Spinal cord (tissue), 10 donors: Measurements from ENCODE around the gene SP110. TPM values are rescaled to one million over a fixed set of nuclear protein-coding genes. Genes with fewer than 3 reads are reported as not detected.
"Not testable (repeated sequence)": the region's sequence is repeated elsewhere in the genome, so short reads cannot be mapped to it uniquely, and the experiment has no call there.

ENCODE experiments used
- DNase-seq, 6 donors: peaks; one replicate each; pipeline versions ENCODE4 v3.0.0 to v3.0.0-alpha.2; 2013 to 2015; ENCODE audit warnings: low spot score in 6 of 6, low read depth in 4 of 6
- H3K27ac ChIP-seq: one replicate; pipeline ENCODE4 v1.5.1; 2013; ENCODE audit warnings: low read depth, low read length, control low read depth
- H3K27me3 ChIP-seq: one replicate; pipeline ENCODE4 v1.6.1; 2013; ENCODE audit warnings: low read length; ENCODE audit not compliant: control insufficient read depth, insufficient read depth
- H3K36me3 ChIP-seq: one replicate; pipeline ENCODE4 v1.6.1; 2013; ENCODE audit warnings: low read length; ENCODE audit not compliant: control insufficient read depth, insufficient read depth
- H3K4me1 ChIP-seq: one replicate; pipeline ENCODE4 v1.6.1; 2013; ENCODE audit warnings: low read length; ENCODE audit not compliant: control insufficient read depth, insufficient read depth
- H3K4me3 ChIP-seq: one replicate; pipeline ENCODE4 v1.5.1; 2013; ENCODE audit warnings: low read depth, low read length, control low read depth
- H3K9me3 ChIP-seq: one replicate; pipeline ENCODE4 v1.6.1; 2013; ENCODE audit warnings: low read length; ENCODE audit not compliant: control insufficient read depth, insufficient read depth
- WGBS: methylation state at CpG from one replicate; pipeline ENCODE4 v1.1.5; 2013; ENCODE audit warnings: missing lambda C conversion rate; ENCODE audit not compliant: insufficient coverage; 5-methylcytosine and 5-hydroxymethylcytosine counted together
- polyA plus RNA-seq, 2 donors: library from polyadenylated mRNA; unstranded; fragments of 120-200 nt; gene quantifications; one replicate each; pipeline ENCODE4 v1.2.1, GENCODE V29; 2013; ENCODE audit not compliant: insufficient read length in 2 of 2
- total RNA-seq, 2 donors: library from RNA; depleted of rRNA in 1 of 2; stranded (reverse); fragments of 120-200 nt in 1 of 2; fragments of >200 nt in 1 of 2; gene quantifications; one replicate each; pipeline versions ENCODE4 v1.2.3 to v1.2.4, GENCODE V29; 2013 to 2014
- donor health status: healthy.

The SP110 gene
- total and polyA plus RNA-seq, 4 donors: 6.8 to 21.3 (median 12.8) TPM

GRCh38 chr2:230227216-230227615, 7.4 kb upstream of the SP110 start:
- Histone ChIP-seq H3K36me3 (no peaks in the 10 kb centered on the region), H3K4me1 (no peaks in the 10 kb centered on the region), H3K4me3 (no peak overlapping the region), H3K9me3 (no peaks in the 10 kb centered on the region), H3K27ac (no peak overlapping the region), H3K27me3 (no peaks in the 10 kb centered on the region)
- 100% methylated on average over 2 of the region's 3 CpGs for WGBS
- DNase-seq: no peak

- no peaks in the 10 kb centered on the region for H3K4me1 ChIP-seq
- no peak overlapping the region for H3K4me3 ChIP-seq
- H3K9me3 ChIP-seq: no peaks in the 10 kb centered on the region
- H3K36me3 ChIP-seq: no peaks in the 10 kb centered on the region
- H3K27ac ChIP-seq: no peak overlapping the region
- DNase-seq: no peak
- H3K27me3 ChIP-seq: no peaks in the 10 kb centered on the region
- WGBS: 83% methylated on average over 2 of the region's 4 CpGs
Measured at GRCh38 chr2:230226051-230226551, 6.3 kb upstream of the SP110 start.

- Histone ChIP-seq H3K36me3 (no peaks in the 10 kb centered on the region), H3K27ac (no peak within 1 kb of the TSS), H3K27me3 (no peaks in the 10 kb centered on the region), H3K4me3 (no peak within 1 kb of the TSS), H3K9me3 (no peaks in the 10 kb centered on the region), H3K4me1 (no peaks in the 10 kb centered on the region)
- DNase-seq: no peak
- WGBS: 89% methylated on average over 8 of the region's 8 CpGs
Measured at GRCh38 chr2:230225486-230225885, 5.7 kb upstream of the SP110 start, which contains the start of gene SP140. Gene SP140, plus strand, starts transcription at chr2:230225736. Its CDS starts 109 bp downstream, at chr2:230225845.

GRCh38 chr2:230224458-230224857, 4.7 kb upstream of the SP110 start:
- Histone ChIP-seq H3K36me3 (no peaks in the 10 kb centered on the region), H3K27me3 (no peaks in the 10 kb centered on the region), H3K4me1 (peaks cover 3% of the 10 kb centered on the region), H3K4me3 (no peak overlapping the region), H3K27ac (no peak overlapping the region), H3K9me3 (no peaks in the 10 kb centered on the region)
- no peak for DNase-seq

GRCh38 chr2:230222829-230223228, 3.0 kb upstream of the SP110 start:
- H3K4me1 ChIP-seq, DNase-seq, H3K27ac ChIP-seq, H3K9me3 ChIP-seq, H3K36me3 ChIP-seq, H3K4me3 ChIP-seq, H3K27me3 ChIP-seq: not testable (repeated sequence)
- WGBS: 83% methylated on average over 2 of the region's 4 CpGs

- Histone ChIP-seq H3K36me3 (no peaks in the 10 kb centered on the region), H3K27ac (no peak overlapping the region), H3K4me1 (peaks cover 3% of the 10 kb centered on the region), H3K9me3 (no peaks in the 10 kb centered on the region), H3K4me3 (no peak overlapping the region), H3K27me3 (no peaks in the 10 kb centered on the region)
- WGBS: no CpG with 5 or more reads among the region's 4 CpGs
- DNase-seq: no peak
Measured at GRCh38 chr2:230221493-230221892, 1.7 kb upstream of the SP110 start.

GRCh38 chr2:230220347-230220969, 674 bp upstream of the SP110 start:
- peak overlapping the region; percentile 77 for H3K4me3 ChIP-seq
- peak overlapping the region; percentile 85 for H3K27ac ChIP-seq
- H3K4me1 ChIP-seq: peaks cover 3% of the 10 kb centered on the region
- no peaks in the 10 kb centered on the region for H3K27me3 ChIP-seq
- no peak for DNase-seq
- WGBS: 83% methylated on average over 1 of the region's 1 CpG
- no peaks in the 10 kb centered on the region for H3K36me3 ChIP-seq
- H3K9me3 ChIP-seq: no peaks in the 10 kb centered on the region

- H3K27ac ChIP-seq: no peak overlapping the region
- no CpG with 5 or more reads among the region's 2 CpGs for WGBS
Measured at GRCh38 chr2:230218421-230218820, 1.4 kb downstream of the SP110 start.

GRCh38 chr2:230217424-230217823, 2.4 kb downstream of the SP110 start:
- no peaks in the 10 kb centered on the region for H3K9me3 ChIP-seq
- H3K27ac ChIP-seq: no peak overlapping the region
- H3K27me3 ChIP-seq: no peaks in the 10 kb centered on the region
- no peak for DNase-seq
- H3K36me3 ChIP-seq: peaks cover 2% of the 10 kb centered on the region
- peaks cover 3% of the 10 kb centered on the region for H3K4me1 ChIP-seq
- H3K4me3 ChIP-seq: no peak overlapping the region
- 96% methylated on average over 2 of the region's 3 CpGs for WGBS

More at GRCh38 chr2:230218421-230218820, 1.4 kb downstream of the SP110 start:
- Histone ChIP-seq H3K36me3 (no peaks in the 10 kb centered on the region), H3K27me3 (no peaks in the 10 kb centered on the region), H3K4me3 (no peak overlapping the region), H3K4me1 (peaks cover 3% of the 10 kb centered on the region), H3K9me3 (no peaks in the 10 kb centered on the region)
- no peak for DNase-seq

- Histone ChIP-seq H3K27me3 (no peaks in the 10 kb centered on the region), H3K4me1 (peaks cover 3% of the 10 kb centered on the region), H3K27ac (no peak overlapping the region), H3K4me3 (no peak overlapping the region), H3K36me3 (peaks cover 3% of the 10 kb centered on the region), H3K9me3 (no peaks in the 10 kb centered on the region)
- WGBS: 100% methylated on average over 1 of the region's 1 CpG
- DNase-seq: no peak
Measured at GRCh38 chr2:230216489-230216888, 3.3 kb downstream of the SP110 start.
